Heart left ventricle (tissue), 16 donors: ENCODE data around the gene TLR1. TPM values are rescaled to one million over a fixed set of nuclear protein-coding genes. Genes with fewer than 3 reads are reported as not detected.

Experiments used
- ATAC-seq, 4 donors: fragments of 200-7000 bp; cut with Tn5 transposase; one replicate each; pipeline ENCODE4 v1.9.1; 2020 to 2022; ENCODE audit warnings: moderate library complexity in 4 of 4, mild to moderate bottlenecking in 3 of 4, moderate number of reproducible peaks in 1 of 4
- DNase-seq, 5 donors: peaks; one replicate each; pipeline ENCODE4 v3.0.0-alpha.2; 2020
- H3K27ac ChIP-seq, 12 donors: fragments of 200-600 bp; sonication (generic) in 4 of 12; one replicate each; pipeline versions ENCODE4 v1.5.0 to v1.8.0; 2016 to 2022; ENCODE audit warnings: mild to moderate bottlenecking in 2 of 12
- H3K27me3 ChIP-seq, 9 donors: fragments of 200-600 bp; sonication (generic) in 2 of 9; one replicate each; pipeline versions ENCODE4 v1.5.1 to v1.8.0; 2016 to 2022; ENCODE audit warnings: mild to moderate bottlenecking in 3 of 9
- H3K36me3 ChIP-seq, 9 donors: fragments of 200-600 bp; sonication (generic) in 2 of 9; one replicate each; pipeline versions ENCODE4 v1.5.0 to v1.8.0; 2018 to 2022; ENCODE audit warnings: mild to moderate bottlenecking in 2 of 9
- H3K4me1 ChIP-seq, 12 donors: fragments of 200-600 bp; sonication (generic) in 4 of 12; one replicate each; pipeline versions ENCODE4 v1.5.0 to v1.8.0; 2016 to 2022; ENCODE audit warnings: mild to moderate bottlenecking in 3 of 12
- H3K4me3 ChIP-seq, 12 donors: fragments of 200-600 bp; sonication (generic) in 4 of 12; one replicate each; pipeline versions ENCODE4 v1.5.0 to v1.8.0; 2017 to 2022; ENCODE audit warnings: mild to moderate bottlenecking in 9 of 12, moderate library complexity in 4 of 12
- H3K9me3 ChIP-seq, 12 donors: fragments of 200-600 bp; sonication (generic) in 4 of 12; one replicate each; pipeline versions ENCODE4 v1.5.0 to v1.8.0; 2016 to 2022; ENCODE audit warnings: mild to moderate bottlenecking in 1 of 12
- CTCF ChIP-seq, 12 donors: fragments of 200-600 bp; sonication (generic) in 4 of 12; IDR thresholded peaks; one replicate each; pipeline versions ENCODE4 v1.5.0 to v1.8.0; 2018 to 2022; ENCODE audit warnings: antibody characterized with exemption in 12 of 12, mild to moderate bottlenecking in 5 of 12
- POLR2A ChIP-seq, 2 donors: fragments of 450-650 bp; IDR thresholded peaks; one replicate each; pipeline ENCODE4 v1.6.1; 2017; ENCODE audit warnings: antibody characterized with exemption in 2 of 2, mild to moderate bottlenecking in 2 of 2, moderate library complexity in 2 of 2
- WGBS, 4 donors: extraction: QIAGEN DNeasy Blood & Tissue Kit in 2 of 4; methylation state at CpG; one replicate each; pipeline versions ENCODE4 v1.1.5 to v1.1.7; 2013 to 2018; 5-methylcytosine and 5-hydroxymethylcytosine counted together
- intact Hi-C, 10 donors: fragments of 100-400 bp; cut with DNase I; formaldehyde crosslinking; loops; one replicate each; pipeline versions ENCODE4 v1.11.1 to v1.14.2; 2022
- polyA plus RNA-seq, 2 donors: library from polyadenylated mRNA; stranded (reverse); fragments of 200-250 nt; gene quantifications; one replicate each; pipeline ENCODE4 v1.2.3, GENCODE V29; 2013
- total RNA-seq, 9 donors: library from RNA; depleted of rRNA in 2 of 9; stranded (reverse); fragments of >200 nt in 2 of 9; fragmentation: NEBNext Ultra II Directional in 3 of 9; extraction: Animal tissue kit (Norgen Biotek cat#: 25700) in 3 of 9; gene quantifications; one replicate each; pipeline versions ENCODE4 v1.1.0 to v1.2.4, GENCODE V29; 2016 to 2023
- donor health status: ischemic (EF 13 %, LVEDD 7.1; RV severe dilation, severe dysfunction).
- donor health status: healthy with polysubstance abuse.
- donor health status: DM: no; HTN: yes; CAD: no.
- donor health status: DM: no; HTN: no; CAD: no.
- donor health status: ischemic (EF 25% LVEDD 6.9; RV normal size, moderate dysfunction).
- donor health status: ischemic (EF 25% LVEDD 5.7; RV mildly dilated, moderate dysfunction).
- donor health status: healthy.
- donor health status: DM: yes; HTN: yes; CAD: no.
- donor health status: ischemic (EF 35%, LVEDD 5.7; RV mildly dilated, moderate dysfunction).
- donor health status: nonischemic (EF 11% LVEDD 7.7; RV severe dilation, severe dysfunction).
- donor health status: DM: yes; HTN: yes; CAD: no.
- donor health status: PGD.
- donor health status: ischemic (EF 29% LVEDD 5.4; RV normal size, mild dysfunction).
- donor health status: nonischemic (EF 23%, LVEDD 6.1; RV moderate dilation, normal function).

The TLR1 gene
- total and polyA plus RNA-seq, 11 donors = 0.34 to 31.8 (median 2.8) TPM

GRCh38 chr4:38785041-38785790, 19.4 kb downstream of the TLR1 start:
- no peak overlapping the region for H3K4me3 ChIP-seq
- no peaks in the 10 kb centered on the region for H3K27me3 ChIP-seq
- H3K4me1 ChIP-seq = peaks cover 0 to 16% (median 0%) of the 10 kb centered on the region in 12 donors
- intact Hi-C loops = loop anchor here in 1 of 10 donors (10.0 kb wide), 1 partner anchor 350 kb away; no protein-coding TSS in a partner anchor
- H3K36me3 ChIP-seq = no peaks in the 10 kb centered on the region
- peaks cover 0 to 7% (median 0%) of the 10 kb centered on the region in 12 donors for H3K9me3 ChIP-seq
- WGBS, 4 donors = 70 to 75% (median 71%) methylated on average over 6 of the region's 6 CpGs
- ATAC-seq = no peak
- peak overlapping the region in 1 of 12 donors; percentile 75 for H3K27ac ChIP-seq
- no peak for DNase-seq
- no peak for TF ChIP-seq CTCF (IDR thresholded peaks at IDR 0.05)
- TF ChIP-seq POLR2A (IDR thresholded peaks at IDR 0.05) = no peak

- H3K27me3 ChIP-seq = no peaks in the 10 kb centered on the region
- H3K36me3 ChIP-seq = no peaks in the 10 kb centered on the region
- no peak overlapping the region for H3K27ac ChIP-seq
- no peaks in the 10 kb centered on the region for H3K9me3 ChIP-seq
- no peak overlapping the region for H3K4me3 ChIP-seq
- 90 to 97% (median 95%) methylated on average over 4 of the region's 4 CpGs for WGBS, 4 donors
- TF ChIP-seq CTCF (IDR thresholded peaks at IDR 0.05) (no peak), POLR2A (IDR thresholded peaks at IDR 0.05) (no peak)
- ATAC-seq = no peak
- intact Hi-C loops = loop anchor here in 4 of 10 donors (5.0 to 10.0 kb wide), 3 partner anchors 351 to 722 kb away; no protein-coding TSS in a partner anchor
- H3K4me1 ChIP-seq = peaks cover 0 to 16% (median 0%) of the 10 kb centered on the region in 12 donors
- no peak for DNase-seq
Measured at GRCh38 chr4:38784141-38784540, 20.4 kb downstream of the TLR1 start.

GRCh38 chr4:38783109-38783460, 21.5 kb downstream of the TLR1 start:
- Histone ChIP-seq H3K27ac (no peak overlapping the region), H3K36me3 (no peaks in the 10 kb centered on the region), H3K4me1 (peaks cover 0 to 16% (median 0%) of the 10 kb centered on the region in 12 donors), H3K9me3 (no peaks in the 10 kb centered on the region), H3K27me3 (no peaks in the 10 kb centered on the region), H3K4me3 (no peak overlapping the region)
- TF ChIP-seq CTCF (IDR thresholded peaks at IDR 0.05) = peak in 1 of 12 donors; percentile 4
- TF ChIP-seq POLR2A (IDR thresholded peaks at IDR 0.05) = no peak
- peak in 1 of 4 donors; percentile 10 for ATAC-seq
- no peak for DNase-seq
- WGBS, 4 donors = 79 to 86% (median 82%) methylated on average over 8 of the region's 8 CpGs
- intact Hi-C loops = loop anchor here in 6 of 10 donors (2.0 to 10.0 kb wide), 5 partner anchors 24 to 721 kb away; no protein-coding TSS in a partner anchor

GRCh38 chr4:38782452-38783108, 22.0 kb downstream of the TLR1 start, which contains the start of gene TLR10:
TLR10 (minus strand) TSS chr4:38782990; CDS start chr4:38775590, 7,400 bp downstream.
- Histone ChIP-seq H3K4me1 (peaks cover 0 to 16% (median 0%) of the 10 kb centered on the region in 12 donors), H3K27ac (no peak within 1 kb of the TSS), H3K4me3 (no peak within 1 kb of the TSS), H3K9me3 (no peaks in the 10 kb centered on the region), H3K27me3 (no peaks in the 10 kb centered on the region), H3K36me3 (no peaks in the 10 kb centered on the region)
- 37 to 41% (median 39%) methylated on average over 12 of the region's 12 CpGs for WGBS, 4 donors
- DNase-seq = peak in 2 of 5 donors; percentile 33 to 40
- intact Hi-C loops = loop anchor here in 6 of 10 donors (1.0 to 10.0 kb wide), 6 partner anchors 22 to 720 kb away; no protein-coding TSS in a partner anchor
- peak; percentile 65 to 83 (median 72) for TF ChIP-seq CTCF (IDR thresholded peaks at IDR 0.05)
- TF ChIP-seq POLR2A (IDR thresholded peaks at IDR 0.05) = no peak
- ATAC-seq = peak in 3 of 4 donors; percentile 59 to 78 (median 71)
